HG03521 (cell line): ENCODE measurements around the gene OR9I1.

Source experiments
- ATAC-seq: cut with Tn5 transposase; IDR thresholded peaks from one replicate; pipeline ENCODE4 v1.9.1; 2021; ENCODE audit warnings: mild to moderate bottlenecking, moderate library complexity; ENCODE audit not compliant: unreplicated experiment

The OR9I1 gene, protein sequence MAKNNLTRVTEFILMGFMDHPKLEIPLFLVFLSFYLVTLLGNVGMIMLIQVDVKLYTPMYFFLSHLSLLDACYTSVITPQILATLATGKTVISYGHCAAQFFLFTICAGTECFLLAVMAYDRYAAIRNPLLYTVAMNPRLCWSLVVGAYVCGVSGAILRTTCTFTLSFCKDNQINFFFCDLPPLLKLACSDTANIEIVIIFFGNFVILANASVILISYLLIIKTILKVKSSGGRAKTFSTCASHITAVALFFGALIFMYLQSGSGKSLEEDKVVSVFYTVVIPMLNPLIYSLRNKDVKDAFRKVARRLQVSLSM

DNA sequence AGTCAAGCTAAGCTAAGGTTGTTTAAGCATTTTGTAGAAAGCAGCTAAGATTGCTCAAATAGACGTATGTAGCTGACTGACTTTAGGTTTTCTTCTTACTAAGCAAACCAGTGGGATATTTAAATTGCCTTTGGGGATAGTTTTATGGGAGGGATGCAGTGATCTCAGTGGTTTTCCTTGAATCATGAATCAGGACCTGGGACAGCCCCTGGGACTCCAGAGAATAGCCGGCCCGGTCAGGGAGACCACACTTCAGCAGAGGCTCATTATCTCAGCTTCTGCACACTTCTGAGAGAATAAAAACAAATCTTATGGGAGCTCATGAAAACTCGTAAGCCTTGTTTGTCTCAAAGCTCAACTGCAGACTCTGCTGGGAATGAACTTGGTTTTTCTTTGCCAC lies at the start of gene OR9I1:
OR9I1 (minus strand) TSS at position 62 of the 400 bp plus-strand sequence. CDS start 6,086 bp downstream, outside the sequence.
- ATAC-seq: no peak

DNA sequence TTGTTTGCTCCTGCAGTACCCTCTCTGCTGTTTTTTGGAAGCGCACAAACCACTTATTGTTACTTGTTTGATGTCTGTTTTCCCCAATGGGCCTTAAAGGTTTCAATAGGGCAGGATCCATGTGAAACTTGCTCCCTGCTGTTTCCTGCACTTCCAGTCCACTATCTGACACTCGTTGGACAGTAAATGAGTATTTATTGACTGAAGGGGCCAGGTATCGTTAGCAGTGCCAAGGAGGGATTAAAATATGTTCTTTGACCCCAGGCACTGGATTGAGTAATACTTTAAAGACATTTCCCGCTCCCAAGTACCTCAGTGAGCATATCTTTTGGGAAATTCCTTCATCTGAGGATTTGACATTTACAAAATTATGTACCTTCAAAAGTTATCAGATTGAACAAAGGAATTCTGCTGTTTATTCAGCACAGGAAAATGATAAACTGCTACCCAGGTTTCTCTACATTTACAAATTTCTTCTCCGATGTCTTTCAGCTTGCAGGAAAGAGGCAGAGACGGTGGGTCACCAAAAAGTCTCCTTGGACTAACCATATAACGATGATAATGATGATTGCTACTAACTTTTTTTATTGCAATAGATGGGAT lies 40.3 kb upstream of the OR9I1 start:
- no peak for ATAC-seq

DNA sequence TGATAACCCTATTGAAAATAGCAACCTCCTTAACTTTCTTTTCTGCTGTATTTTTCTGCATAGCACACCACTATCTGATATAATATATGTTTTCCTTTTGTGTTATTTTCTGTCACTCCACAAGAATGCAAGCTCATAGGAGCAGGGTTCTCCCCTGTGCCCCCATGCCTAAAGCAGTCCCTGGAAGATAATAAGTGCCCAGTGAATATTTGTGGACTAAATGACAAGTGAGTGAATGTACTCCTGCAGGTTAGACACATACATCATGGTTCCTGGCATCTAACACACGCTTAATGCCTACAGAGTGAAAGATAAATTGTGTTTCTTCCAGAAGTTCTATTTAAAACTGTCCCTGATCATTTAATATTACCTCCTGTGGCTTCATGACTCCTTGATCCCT lies 39.7 kb upstream of the OR9I1 start:
- no peak for ATAC-seq

DNA sequence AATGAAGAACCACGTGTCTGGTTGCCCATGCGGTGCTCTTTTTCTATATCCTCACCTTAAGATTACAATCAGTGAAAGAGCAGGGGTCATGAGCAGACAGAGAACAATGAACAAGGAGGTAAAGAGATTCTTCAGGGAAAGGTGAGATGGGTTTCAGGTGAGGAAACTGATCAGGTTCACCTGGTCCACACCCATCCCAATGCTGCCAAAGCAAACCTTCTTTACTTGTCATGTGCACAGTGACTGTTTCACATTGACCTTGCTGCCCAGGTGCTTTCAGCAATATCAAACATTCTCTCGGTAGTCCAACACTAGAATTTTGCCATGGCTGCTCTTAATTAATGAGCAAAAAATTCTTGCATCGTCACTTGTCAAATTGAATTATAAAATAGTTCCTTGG lies 39.1 kb upstream of the OR9I1 start:
- ATAC-seq: no peak

DNA sequence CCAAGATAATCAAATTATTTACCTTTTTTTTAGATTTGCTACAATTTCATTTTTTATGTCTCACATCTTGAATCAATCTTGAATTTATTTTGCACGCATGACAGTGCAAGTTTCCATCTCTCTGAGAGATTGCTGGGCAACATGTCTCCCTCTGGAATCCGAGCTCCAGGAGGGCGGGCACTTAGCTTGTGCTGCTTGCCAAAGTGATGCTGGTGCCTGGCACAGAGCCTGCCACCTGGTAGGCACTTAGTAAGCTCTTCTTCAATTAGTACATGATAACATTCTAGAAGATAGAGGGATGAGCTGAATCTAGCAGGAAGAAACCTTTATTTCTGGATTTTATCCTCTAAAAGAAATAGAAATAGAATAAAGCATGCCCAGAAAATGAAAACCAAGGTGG lies 27.5 kb upstream of the OR9I1 start:
- ATAC-seq: no peak

DNA sequence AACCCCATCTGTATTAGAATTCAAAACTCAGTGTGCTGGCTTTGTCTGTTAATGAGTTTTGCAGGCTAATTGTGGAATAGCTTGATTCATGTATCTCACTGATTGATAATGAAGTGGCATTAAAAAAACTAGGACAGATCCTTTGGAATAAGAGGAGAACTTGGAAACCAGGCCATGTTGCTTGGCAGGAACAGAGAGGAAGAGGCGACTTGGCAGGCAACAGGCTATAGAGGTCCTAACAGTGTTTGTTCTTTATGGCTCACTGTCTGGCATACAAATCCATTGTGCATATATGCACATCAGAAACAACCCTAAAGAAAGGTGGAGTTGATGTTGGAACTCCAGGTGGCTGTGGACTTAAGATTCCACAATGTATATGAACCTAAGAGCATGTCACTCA lies 17.4 kb upstream of the OR9I1 start:
- no peak for ATAC-seq

DNA sequence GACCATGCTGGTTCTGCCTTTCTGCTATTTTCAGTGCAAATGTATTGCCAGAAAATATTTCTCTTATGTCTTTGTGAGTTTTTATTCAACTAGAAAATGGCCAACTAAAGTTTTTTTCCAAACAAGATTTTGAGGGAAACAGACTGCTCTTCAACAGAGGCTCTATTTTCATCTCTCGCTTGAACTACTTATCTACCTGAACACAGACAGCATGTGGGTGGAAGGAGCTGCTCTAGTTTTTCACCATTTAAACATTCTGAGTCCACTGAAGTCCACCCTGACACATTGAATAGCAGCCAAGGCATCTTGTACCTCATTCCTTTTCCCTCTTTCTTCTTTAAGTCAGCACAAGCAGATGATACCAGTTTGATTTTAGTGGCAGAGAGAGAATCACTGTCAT lies 9.8 kb upstream of the OR9I1 start:
- no peak for ATAC-seq

DNA sequence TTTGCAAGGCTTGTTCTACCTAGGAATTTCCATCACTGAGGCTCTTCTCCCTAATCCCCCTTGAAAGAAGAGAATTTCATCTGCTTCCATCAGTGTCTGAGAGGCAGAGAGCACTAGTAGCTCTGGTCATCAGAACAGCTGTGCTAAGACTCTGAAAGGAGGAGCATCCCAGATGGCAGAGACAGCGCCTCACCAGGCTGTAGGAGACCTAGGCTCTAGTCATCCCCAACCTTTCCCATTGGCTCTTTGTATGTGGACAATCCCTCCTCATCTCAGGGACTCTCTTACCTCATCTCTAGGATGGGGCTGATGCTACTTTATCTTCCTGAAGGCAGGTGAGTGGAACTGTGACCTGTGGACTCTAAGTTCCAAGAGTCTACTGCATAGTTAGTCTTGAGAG lies 8.8 kb upstream of the OR9I1 start:
- ATAC-seq: no peak

DNA sequence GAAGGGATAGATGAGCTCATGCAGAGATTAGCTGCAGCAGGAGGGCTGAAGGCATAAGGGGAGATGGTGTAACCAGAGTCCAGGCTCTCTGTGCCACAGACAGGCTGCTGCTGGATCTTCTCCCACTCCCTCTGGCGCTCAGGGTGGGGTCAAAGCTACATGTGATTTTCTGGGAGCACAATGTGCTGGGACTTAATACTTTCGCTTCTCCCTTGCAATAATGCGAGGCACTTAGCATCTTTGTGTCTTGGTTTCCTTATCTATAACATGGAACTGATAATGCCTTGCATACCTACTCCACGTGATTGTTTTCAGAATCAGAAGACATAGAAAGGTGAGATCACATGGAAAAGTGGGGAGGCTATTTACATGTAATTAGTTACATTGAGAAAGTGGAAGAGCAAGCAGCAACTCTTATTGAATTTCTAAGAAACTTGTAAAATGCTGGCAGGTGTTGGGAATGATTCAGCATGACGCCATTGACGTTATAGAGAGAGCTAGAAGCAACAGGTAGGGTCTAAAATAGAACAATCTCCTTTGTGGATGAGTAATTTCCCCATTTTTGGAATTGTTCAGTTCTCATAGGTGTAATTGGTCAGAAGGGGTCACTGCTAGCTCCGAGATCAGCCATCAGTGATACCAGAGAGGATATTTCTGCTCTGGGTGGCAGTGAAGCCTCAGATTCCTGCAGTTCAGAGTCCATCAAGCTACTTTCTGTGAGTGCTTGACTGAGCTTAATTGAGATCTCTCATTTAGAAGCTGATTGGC lies 8.2 kb upstream of the OR9I1 start:
- no peak for ATAC-seq

DNA sequence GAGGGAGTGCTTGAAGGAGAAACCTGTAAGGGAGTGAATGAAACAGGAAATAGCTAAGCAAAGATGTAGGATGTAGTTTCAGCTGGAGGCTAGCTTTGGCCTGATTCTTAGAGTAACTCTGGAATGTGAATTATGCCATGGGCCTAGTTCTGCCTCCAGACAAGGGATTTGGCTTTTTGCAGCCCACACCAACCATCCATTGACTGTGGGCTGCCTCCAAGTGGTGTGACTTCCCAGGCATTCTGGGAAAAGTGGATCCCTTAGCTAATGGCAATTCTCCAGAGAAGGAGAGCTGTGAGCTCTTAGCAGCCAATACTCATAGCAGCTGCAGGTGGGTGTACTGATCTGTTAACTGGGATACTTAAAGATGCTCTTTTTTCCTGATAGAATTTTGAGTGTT lies 2.0 kb upstream of the OR9I1 start:
- no peak for ATAC-seq

DNA sequence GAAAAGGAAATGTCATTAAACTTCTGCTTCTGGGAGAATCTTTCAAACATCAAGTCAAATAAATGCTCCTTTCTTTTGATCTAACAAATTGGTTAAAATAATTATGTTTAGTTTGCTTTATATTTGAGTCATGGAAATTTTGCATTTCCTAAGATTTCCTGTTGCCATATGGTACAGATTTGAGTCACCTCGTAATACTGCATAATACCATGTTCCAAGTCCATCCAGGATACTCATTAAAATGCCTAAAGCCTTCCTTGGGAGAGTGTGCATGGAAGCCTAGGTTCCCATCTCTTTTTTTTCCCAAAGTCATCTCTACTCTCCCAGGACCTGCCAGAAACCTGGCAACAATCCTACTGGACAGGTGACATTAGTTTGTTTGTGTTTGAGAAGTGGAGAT lies 4.2 kb downstream of the OR9I1 start:
- no peak for ATAC-seq

DNA sequence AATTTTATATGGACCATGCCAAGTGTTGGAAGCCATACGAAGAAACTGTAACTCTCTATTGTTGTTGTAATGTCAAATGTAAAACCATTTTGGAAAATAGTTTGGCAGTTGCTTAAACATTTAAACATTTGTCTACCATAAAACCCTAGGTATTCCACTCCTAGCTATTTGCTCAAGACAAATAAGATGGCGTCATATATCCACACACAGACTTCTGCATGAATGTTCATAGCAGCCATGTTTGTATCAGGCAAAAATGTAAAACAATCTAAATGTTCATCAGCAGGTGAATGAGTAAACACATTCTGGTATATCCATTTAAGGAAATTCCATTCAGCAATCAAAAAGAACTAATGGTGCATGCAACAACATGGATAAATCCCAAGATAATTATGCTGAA lies 27.9 kb downstream of the OR9I1 start:
- ATAC-seq: no peak

DNA sequence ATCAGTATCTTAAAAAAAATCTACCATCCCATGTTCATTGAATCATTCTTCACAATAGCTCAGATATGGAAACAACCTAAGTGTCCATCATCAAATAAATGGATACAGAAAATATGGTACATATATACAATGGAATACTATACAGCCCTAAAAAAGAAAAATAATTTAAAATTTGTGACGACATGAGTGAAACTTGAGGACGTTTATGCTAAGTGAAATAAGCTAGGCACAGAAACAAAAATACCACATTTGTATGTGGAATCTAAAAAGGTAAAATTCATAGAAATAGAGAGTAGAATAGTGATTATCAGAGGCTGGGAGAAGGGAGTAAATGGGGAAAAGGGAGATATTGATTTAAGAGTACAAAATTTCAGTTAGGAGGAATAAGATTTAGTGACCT lies 38.8 kb downstream of the OR9I1 start:
- ATAC-seq: no peak

DNA sequence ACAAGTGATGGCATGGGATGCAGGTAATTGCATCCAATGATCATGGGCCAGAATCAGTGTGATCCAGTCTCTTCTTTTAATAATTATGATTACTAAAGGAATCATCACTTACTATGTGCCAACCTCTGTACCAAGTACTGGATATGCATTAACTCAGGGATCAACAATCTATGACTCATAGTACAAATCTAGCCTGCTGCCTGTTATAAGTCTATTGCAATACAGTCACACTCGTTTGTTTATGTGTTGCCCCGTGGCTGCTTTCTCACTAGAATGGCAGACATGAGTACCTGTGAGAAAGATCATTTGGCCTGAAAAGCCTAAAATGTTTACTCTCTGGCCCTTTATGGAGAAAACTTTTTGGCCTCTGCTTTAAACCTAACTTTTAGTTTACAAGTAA lies 49.5 kb downstream of the OR9I1 start:
- no peak for ATAC-seq

DNA sequence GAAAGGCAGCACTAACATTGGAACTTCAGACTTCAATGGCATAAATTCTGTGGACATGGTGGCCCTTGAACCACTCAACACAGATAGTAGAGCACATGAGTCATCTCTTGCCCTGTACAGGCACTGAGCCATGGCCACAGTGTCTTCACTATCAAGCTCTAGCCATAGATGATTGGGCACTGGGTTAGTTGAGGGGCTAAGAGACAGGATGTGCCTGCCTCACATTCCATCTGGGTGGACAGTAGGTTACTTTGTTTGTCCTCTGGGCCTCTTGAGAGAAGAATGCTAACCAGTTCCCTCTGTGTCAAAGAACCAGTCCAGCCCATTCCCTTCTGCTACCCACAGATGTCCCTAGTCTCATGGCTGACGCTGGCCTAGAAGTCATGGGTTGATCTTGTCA lies 54.7 kb downstream of the OR9I1 start:
- ATAC-seq: no peak

DNA sequence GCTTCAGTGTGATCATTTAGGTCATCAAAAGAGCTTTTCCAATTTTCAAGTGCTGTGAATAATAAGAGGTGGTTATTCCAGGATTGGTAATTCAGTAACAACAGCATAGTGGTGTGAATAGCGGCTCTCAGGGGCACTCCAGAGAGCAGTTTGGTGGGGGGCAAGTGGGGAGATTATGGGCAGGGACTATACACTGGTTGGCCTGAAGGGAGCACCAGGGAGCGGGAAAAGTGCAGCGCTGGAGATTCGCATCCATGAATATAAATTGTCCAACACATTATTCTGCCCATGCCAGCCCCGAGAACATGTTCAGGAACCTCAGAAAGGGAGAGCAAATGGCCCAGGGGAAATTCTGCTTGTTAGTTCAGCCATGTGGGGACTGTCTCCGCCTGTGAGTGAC lies 56.7 kb downstream of the OR9I1 start:
- no peak for ATAC-seq

DNA sequence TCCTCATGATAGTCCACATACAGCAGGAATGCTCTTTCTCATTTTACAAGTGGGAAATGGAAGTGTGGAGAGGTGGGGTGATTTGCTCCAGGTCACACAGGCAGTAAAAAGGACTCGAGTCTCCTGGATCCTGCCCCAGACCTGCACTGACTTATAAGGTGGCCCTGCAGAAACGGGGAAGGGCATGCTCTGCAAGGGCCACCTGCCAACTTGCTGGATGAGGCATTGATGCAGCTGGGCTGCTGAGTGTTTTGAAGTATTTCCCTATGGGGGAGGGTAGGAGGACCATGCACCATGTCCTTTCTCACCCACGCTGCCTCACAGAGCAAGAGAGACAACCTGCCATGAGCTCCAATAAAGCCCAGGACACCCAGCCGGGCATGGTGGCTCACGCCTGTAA lies 57.6 kb downstream of the OR9I1 start:
- ATAC-seq: no peak
